ENCODE data around the gene NDEL1.

GRCh38 chr17:8496081-8496480, 60.4 kb downstream of the NDEL1 start:
- TF ChIP-seq CTCF (conservative IDR thresholded peaks at IDR 0.05) (no peak), EZH2 (IDR thresholded peaks at IDR 0.05; ENCODE audit: low read depth) (no peak)
